ENCODE measurements around the gene OGA.

Gene OGA

DNA sequence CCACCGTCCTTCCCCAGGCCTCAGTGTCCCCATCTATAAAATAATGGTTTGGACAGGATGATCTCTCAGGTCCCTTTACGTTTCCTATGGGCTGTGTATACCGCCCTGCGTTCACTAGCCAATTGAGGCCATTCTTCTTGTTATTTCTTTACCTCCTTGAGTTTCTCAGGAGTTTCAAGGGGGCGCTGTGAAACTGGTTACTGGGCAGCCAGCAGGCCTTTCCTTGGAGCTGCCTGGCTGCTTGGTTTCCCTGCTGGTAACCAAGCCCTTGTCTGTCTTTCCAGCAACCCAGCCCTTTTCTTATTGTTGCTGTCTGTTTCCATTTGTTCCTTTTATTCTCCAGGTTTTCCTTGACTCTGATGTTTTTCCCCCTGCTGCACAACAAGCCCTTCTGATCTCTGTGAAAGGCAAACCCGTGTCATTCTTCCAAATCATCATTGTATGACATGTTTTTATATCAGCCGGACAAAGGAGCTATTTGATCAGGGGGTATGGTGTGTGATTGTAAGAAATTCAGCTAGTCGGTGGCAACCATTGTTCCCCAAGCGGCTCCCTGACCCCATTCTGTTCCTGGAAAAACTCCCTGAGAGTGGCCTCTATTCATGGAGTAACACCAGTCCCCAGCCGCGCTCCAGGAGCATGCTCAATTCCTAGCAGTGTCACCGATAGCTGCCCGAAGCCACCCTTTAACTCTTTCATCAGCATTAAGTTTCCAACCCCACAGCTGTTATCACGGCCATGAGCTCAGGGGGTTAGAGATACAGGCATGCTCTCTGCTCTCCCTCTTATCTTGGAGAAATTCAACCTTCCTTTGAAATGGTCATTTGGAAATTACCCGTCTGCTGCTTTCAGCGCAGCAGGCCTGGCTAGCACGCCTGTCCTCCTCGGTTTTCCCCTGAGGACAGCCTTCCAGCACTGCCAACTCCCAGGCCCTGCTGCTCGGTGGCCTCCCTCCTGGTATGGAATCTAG is 68.9 kb downstream of the OGA start:
- DNase-seq: no peak

DNA sequence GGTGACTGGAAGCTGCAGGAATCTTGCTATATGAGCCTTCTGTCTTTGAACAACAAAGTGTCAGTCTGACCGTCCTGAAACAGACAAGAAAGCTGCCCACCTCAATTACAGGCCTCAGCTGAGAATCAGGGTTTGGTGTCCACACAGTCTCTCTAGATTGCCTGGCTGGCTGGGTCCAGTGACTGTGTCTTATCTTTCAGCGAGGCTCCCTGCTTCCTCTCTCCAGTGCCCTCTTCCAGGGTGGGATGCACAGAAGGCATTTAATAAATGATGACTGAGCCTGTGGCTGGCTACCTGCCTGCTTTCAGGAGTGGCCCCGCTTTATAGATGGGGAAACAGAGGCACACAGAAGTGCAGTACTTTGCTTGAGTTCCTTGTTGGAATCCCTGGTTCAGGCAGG is 69.7 kb downstream of the OGA start:
- DNase-seq: no peak

- DNase-seq: no peak
Observed at GRCh38 chr10:101745074-101745696, 73.1 kb downstream of the OGA start.

DNA sequence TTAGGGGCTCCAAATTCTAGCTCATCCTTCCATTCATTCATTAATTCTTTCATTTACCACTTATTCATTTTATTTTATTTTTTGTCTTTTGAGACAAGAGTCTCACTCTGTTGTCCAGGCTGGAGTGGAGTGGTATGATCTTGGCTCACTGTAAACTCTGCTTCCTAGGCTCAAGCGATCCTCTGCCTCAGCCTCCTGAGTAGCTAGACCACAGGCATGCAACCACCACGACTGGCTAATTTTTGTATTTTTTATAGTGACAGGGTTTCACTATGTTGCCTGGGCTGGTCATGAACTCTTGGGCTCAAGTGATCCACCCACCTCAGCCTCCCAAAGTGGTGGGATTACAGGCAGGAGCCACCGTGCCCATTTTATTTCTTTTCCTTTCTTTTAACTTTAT is 74.0 kb downstream of the OGA start:
- no peak for DNase-seq

- DNase-seq: no peak
Observed at GRCh38 chr10:101741938-101742337, 76.3 kb downstream of the OGA start.

DNA sequence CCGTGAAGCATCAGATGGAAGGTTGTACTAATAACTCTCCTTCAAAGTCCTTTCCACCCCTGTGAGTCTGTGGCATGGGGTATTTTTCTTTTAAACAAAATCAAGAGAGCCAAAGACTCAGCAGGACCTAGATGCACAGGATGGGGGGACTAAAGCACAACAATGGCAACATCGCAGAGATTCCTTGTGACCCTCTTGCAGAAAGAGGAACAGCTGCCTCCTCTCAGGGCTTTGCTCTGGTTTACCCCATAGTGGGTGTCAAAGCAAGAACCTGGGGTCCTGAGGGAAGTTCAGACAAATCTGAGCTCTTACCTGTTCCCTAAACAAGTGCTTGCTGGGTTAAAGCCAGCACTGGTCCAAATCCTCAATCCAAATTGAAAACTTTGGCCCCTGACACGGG is 81.6 kb downstream of the OGA start:
- no peak for DNase-seq

Data from NCI-H1092 (cell line).